ENCODE results near the gene NMB.

NMB gene

DNA sequence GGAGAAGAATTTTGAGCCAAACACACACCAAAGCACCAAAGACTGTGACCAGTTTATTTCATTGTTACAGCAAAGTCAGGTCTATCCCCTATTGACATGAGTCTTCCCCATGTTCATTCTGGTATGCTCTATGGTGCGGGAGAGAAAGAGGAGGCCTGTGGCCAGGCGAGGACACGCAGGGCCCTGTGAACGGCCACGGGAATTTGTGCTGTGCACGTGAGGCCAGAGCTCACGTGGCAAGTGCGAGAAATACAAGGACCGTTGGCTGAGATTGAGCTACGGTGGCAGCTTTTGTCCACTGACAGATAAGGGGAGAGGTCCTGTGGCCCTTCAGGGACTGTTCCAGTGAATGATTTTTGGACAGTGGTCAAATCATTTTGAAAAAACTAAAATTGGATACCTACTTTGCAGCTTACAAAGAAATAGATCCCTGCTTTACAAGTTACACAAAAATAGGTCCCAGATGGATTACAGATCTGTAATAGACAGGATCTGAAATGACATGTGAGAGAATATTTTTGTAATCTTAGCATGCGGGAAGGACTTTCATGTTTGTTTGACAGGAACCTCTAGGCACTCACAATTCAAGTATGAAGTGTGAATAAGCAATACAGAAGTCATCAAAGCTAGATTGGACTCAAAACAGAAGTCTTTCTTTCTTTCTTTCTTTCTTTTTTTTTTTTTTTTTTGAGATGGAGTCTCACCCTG is 48.0 kb downstream of the NMB start:
- DNase-seq = no peak

DNA sequence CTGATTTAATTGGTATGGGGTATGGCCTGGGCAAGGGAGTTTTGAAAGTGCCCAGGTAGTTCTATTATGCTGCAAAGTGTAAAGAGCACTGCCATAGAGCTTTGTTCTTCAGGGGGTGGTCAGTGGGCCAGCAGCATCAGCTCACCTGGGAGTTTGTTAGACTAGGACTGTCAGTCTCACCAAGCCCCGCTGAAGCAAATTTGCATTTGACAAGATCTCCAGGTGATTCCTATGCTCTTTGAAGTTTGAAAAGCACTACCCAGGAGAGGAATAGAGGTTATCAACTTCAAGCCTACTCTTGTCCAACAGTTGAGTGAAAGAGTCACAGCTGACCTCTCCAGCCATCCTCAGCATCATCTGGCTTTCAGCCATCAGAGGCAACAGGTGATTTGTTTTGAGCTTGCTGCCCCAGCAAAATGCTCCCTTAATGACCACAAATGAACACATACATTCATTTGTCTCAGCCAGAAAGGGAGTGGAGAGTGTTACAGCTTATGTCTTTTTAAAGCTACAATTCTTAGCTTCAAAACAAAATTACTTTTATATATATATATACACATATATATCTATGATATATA is 49.2 kb downstream of the NMB start:
- no peak for DNase-seq

DNA sequence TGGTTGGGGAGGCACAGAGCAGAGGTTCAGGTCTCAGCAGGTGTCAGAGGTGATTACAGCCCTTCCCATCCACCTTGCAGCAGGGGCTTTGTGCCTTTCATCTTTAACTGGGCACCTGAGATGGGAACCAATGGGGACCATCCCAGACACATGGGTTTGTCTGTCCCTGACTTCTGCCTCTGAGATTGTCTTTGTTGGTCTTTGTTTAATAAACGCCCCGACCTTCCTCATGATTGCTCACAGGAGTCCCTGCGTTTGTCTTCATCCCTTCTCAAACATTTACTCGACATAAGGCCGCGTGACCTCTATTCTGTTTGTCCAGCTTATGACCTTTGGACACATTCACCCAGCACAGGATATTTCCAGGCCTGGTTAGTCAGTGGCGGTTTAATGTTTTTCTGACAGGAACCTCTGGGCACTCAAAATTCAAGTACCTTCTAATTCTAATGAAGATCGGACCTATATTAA is 51.3 kb downstream of the NMB start:
- no peak for DNase-seq

DNA sequence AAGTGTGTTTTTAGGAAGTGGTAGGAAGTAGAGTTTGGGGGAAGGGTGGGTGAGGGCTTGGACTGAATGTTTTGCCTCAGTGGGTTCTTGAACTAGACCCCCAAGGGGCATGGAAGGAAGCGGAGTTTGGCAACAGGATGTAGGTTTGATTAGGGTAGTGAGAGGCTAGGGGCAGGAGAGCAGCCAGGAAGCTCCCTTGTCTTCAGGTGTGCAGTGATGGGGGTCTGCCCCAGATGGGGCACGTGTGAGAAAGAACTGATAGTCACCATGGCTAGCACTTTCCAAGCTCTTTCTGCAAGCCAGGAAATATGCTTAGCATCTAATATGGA is 52.5 kb downstream of the NMB start:
- no peak for DNase-seq

Data from NCI-H1694 (cell line).